Esophagus squamous epithelium (tissue), 4 donors: ENCODE results near the gene RUFY3.

Experiments
- POLR2A ChIP-seq, 4 donors: fragments of 450-650 bp; IDR thresholded peaks; one replicate each; pipeline ENCODE4 v1.6.1; 2017; ENCODE audit warnings: antibody characterized with exemption in 4 of 4, mild to moderate bottlenecking in 4 of 4, moderate library complexity in 3 of 4
- TF ChIP-seq, protein P1 (sequence below), 6 experiments: fragments of 450-650 bp in 4 of 6; fragments of 200-600 bp in 2 of 6; sonication (generic) in 2 of 6; IDR thresholded peaks; one replicate each; pipeline ENCODE4 v1.5.1; 2016 to 2019; ENCODE audit warnings: antibody characterized with exemption in 6 of 6, mild to moderate bottlenecking in 4 of 6, moderate library complexity in 4 of 6

DNA sequence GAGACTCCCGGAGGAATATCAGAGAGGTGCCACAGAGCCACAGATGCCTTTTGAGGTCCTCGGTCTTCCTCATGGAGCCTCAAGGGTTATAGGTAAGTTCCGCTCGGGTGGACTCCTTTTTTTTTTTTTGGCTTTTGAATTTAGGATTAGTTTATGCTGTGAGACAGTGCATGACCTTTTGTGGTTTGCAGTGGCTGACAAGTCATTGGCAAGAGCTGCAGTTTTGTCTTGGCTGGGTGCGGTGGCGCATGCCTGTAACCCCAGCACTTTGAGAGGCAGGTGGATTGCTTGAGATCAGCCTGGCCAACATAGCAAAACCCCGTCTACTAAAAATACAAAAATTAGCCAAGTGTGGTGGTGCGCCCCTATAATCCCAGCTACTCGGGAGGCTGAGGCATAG is 122.4 kb downstream of the RUFY3 start:
- TF ChIP-seq, protein P1, sequence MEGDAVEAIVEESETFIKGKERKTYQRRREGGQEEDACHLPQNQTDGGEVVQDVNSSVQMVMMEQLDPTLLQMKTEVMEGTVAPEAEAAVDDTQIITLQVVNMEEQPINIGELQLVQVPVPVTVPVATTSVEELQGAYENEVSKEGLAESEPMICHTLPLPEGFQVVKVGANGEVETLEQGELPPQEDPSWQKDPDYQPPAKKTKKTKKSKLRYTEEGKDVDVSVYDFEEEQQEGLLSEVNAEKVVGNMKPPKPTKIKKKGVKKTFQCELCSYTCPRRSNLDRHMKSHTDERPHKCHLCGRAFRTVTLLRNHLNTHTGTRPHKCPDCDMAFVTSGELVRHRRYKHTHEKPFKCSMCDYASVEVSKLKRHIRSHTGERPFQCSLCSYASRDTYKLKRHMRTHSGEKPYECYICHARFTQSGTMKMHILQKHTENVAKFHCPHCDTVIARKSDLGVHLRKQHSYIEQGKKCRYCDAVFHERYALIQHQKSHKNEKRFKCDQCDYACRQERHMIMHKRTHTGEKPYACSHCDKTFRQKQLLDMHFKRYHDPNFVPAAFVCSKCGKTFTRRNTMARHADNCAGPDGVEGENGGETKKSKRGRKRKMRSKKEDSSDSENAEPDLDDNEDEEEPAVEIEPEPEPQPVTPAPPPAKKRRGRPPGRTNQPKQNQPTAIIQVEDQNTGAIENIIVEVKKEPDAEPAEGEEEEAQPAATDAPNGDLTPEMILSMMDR (IDR thresholded peaks at IDR 0.05) = no peak
- no peak for TF ChIP-seq POLR2A (IDR thresholded peaks at IDR 0.05)
